Endodermal cell (in vitro differentiated cells): Measurements from ENCODE around the gene C3orf80. TPM values are rescaled to one million over a fixed set of nuclear protein-coding genes. Genes with fewer than 3 reads are reported as not detected.

ENCODE experiments used
- DNase-seq: peaks from one replicate; pipeline ENCODE4 v3.0.0-alpha.2; 2017
- H3K27ac ChIP-seq: 2 replicates; pipeline ENCODE4 v1.5.1; 2013; ENCODE audit warnings: mild to moderate bottlenecking, low read depth, low read length, moderate library complexity
- H3K27me3 ChIP-seq: 2 replicates; pipeline ENCODE4 v1.6.1; 2013; ENCODE audit warnings: mild to moderate bottlenecking, low read length, moderate library complexity; ENCODE audit not compliant: insufficient read depth, control insufficient read depth, poor library complexity, severe bottlenecking
- H3K36me3 ChIP-seq: 2 replicates; pipeline ENCODE4 v1.7.0; 2013; ENCODE audit warnings: mild to moderate bottlenecking, low read length, moderate library complexity; ENCODE audit not compliant: control insufficient read depth, insufficient read depth
- H3K4me1 ChIP-seq: one replicate; pipeline ENCODE4 v1.7.0; 2013; ENCODE audit warnings: low read length; ENCODE audit not compliant: control insufficient read depth, insufficient read depth
- H3K4me3 ChIP-seq: 2 replicates; pipeline ENCODE4 v1.5.1; 2013; ENCODE audit warnings: mild to moderate bottlenecking, low read length, moderate library complexity
- H3K9ac ChIP-seq: 2 replicates; pipeline ENCODE4 v1.6.1; 2013; ENCODE audit warnings: mild to moderate bottlenecking, low read length, moderate library complexity; ENCODE audit not compliant: poor library complexity, severe bottlenecking; ENCODE audit errors: extremely low read depth
- H3K9me3 ChIP-seq: 2 replicates; pipeline ENCODE4 v1.6.1; 2013; ENCODE audit warnings: mild to moderate bottlenecking, low read length, moderate library complexity; ENCODE audit not compliant: control insufficient read depth
- H3K27ac Mint-ChIP-seq: 2 replicates; pipeline ENCODE4 v1.8.0; 2020; ENCODE audit warnings: mixed read lengths
- H3K27me3 Mint-ChIP-seq: 2 replicates; pipeline ENCODE4 v1.8.0; 2021; ENCODE audit warnings: mild to moderate bottlenecking, mixed read lengths; ENCODE audit not compliant: insufficient read depth
- H3K36me3 Mint-ChIP-seq: 2 replicates; pipeline ENCODE4 v1.8.0; 2020; ENCODE audit warnings: low read depth, mixed read lengths
- H3K4me1 Mint-ChIP-seq: 2 replicates; pipeline ENCODE4 v1.8.0; 2020; ENCODE audit warnings: mixed read lengths
- H3K4me3 Mint-ChIP-seq: 2 replicates; pipeline ENCODE4 v1.8.0; 2020; ENCODE audit warnings: mild to moderate bottlenecking, moderate library complexity, mixed read lengths
- H3K9me3 Mint-ChIP-seq: 2 replicates; pipeline ENCODE4 v1.8.0; 2020; ENCODE audit warnings: mild to moderate bottlenecking, mixed read lengths
- WGBS, 2 experiments: methylation state at CpG; one replicate each; pipeline versions ENCODE4 v1.1.5 to v1.1.7; 2013; ENCODE audit warnings: missing lambda C conversion rate in 2 of 2, mixed read lengths in 1 of 2; ENCODE audit not compliant: insufficient coverage in 1 of 2, insufficient read length in 1 of 2; 5-methylcytosine and 5-hydroxymethylcytosine counted together
- total RNA-seq, 2 donors: library from RNA; stranded (reverse); fragmentation: NEBNext Ultra II Directional in 1 of 2; extraction: Animal tissue kit (Norgen Biotek cat#: 25700) in 1 of 2; gene quantifications; 2 replicates in 1 of 2; 3 replicates in 1 of 2; pipeline ENCODE4 v1.2.1, GENCODE V29; 2021
- TF ChIP-seq, protein P1 (sequence below): fragments of 200-600 bp; sonication (generic); conservative IDR thresholded peaks from 2 replicates; pipeline ENCODE4 v1.5.0; 2021; ENCODE audit warnings: antibody characterized with exemption, mild to moderate bottlenecking

C3orf80 gene
- total RNA-seq, 2 donors from 2014 or later = 0.24 TPM; not detected in 1

DNA sequence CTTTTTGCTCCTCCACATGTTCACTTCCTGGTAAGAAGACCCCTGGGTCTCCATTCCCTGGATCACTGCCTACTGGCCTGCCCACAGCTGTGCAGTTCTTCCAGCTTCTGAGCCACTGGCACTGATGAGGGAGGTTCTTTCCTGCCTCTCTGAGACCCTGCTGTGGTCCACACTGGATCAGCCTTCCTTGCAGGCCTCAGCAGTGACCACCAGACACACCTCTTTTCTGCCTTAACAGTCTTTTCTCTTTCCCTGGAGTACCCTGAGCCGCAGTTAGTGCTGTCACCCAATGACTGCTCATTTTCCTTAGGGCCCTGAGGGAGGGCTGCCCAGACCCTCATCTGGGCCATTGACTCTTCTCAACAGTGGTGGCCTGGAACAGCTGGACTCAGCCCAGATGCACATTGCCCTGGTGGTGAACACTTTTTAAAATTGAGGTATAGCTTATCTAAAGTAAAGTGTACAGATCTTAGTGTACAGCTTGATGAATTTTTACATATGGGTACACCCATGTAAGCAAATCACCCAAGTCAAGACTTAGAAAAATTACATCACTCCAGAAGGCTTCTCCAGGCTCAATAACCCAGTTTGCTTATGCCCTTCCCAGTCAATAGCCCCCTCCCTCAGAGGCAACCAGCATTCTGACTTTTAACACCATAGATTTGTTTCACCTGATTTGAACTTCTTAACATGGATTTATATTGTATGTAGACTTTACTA lies 32.8 kb upstream of the C3orf80 start:
- Mint-ChIP-seq H3K36me3 (no peaks in the 10 kb centered on the region), H3K4me3 (no peak overlapping the region), H3K9me3 (no peaks in the 10 kb centered on the region), H3K4me1 (peaks cover 1% of the 10 kb centered on the region), H3K27ac (no peak overlapping the region), H3K27me3 (no peaks in the 10 kb centered on the region)
- Histone ChIP-seq H3K4me1 (peaks cover 6% of the 10 kb centered on the region), H3K27me3 (no peaks in the 10 kb centered on the region), H3K27ac (no peak overlapping the region), H3K36me3 (no peaks in the 10 kb centered on the region), H3K4me3 (no peak overlapping the region), H3K9me3 (no peaks in the 10 kb centered on the region), H3K9ac (no peak overlapping the region)
- TF ChIP-seq, protein P1, sequence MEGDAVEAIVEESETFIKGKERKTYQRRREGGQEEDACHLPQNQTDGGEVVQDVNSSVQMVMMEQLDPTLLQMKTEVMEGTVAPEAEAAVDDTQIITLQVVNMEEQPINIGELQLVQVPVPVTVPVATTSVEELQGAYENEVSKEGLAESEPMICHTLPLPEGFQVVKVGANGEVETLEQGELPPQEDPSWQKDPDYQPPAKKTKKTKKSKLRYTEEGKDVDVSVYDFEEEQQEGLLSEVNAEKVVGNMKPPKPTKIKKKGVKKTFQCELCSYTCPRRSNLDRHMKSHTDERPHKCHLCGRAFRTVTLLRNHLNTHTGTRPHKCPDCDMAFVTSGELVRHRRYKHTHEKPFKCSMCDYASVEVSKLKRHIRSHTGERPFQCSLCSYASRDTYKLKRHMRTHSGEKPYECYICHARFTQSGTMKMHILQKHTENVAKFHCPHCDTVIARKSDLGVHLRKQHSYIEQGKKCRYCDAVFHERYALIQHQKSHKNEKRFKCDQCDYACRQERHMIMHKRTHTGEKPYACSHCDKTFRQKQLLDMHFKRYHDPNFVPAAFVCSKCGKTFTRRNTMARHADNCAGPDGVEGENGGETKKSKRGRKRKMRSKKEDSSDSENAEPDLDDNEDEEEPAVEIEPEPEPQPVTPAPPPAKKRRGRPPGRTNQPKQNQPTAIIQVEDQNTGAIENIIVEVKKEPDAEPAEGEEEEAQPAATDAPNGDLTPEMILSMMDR = no peak
- no peak for DNase-seq
- 98 to 100% methylated on average over 1 of the region's 1 CpG for WGBS, 2 experiments

DNA sequence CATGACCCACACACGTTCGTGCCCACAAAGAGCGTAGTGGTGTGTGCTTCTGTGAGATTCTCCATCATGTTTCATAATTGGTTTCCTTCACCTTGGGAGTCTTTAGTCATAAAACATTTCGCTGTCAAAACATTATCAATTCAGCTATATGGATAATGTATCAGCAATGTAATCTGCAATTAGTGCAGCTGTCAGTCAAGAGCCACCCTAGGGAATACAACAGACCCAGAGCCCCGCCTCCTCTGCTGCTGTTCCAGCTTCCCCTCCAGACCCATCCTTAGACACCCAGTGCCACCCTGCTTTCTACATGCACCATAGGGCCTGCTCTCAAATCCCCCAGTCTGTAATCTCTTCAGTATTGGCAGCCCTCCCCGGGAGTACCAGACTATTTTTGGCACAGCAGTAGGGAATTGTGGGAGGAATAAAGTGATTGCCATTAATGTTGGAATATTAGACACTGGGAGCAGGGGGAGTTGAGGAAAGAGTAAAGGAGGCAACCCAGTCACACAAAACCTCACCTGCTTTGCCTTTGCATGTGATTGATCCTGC lies 31.5 kb upstream of the C3orf80 start:
- no peak overlapping the region for H3K4me3 Mint-ChIP-seq
- H3K27ac Mint-ChIP-seq = no peak overlapping the region
- 93 to 95% methylated on average over 4 to 6 of the region's 6 CpGs for WGBS, 2 experiments

DNA sequence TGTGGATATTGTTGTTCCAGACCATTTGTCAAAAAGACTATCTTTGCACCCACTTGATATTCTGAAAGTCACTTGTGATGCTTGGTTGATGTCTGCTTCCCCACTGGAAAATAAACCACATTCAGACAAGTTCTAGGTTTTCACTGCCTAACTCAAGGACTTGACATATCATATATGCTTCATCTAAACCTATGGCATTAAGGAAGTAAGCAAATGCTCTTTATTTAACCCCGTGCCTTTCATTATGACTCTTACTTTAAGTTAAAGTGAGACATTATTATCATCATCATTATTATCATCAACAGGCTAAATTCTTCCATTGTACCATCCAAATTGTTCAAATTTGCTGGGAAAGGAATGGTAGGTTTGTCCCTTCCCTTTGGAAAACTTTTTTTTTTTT lies 30.8 kb upstream of the C3orf80 start:
- Histone ChIP-seq H3K9me3 (no peaks in the 10 kb centered on the region), H3K4me1 (peaks cover 6% of the 10 kb centered on the region), H3K27me3 (no peaks in the 10 kb centered on the region), H3K9ac (no peak overlapping the region), H3K36me3 (no peaks in the 10 kb centered on the region), H3K4me3 (no peak overlapping the region), H3K27ac (no peak overlapping the region)
- Mint-ChIP-seq H3K4me1 (peaks cover 1% of the 10 kb centered on the region), H3K27me3 (no peaks in the 10 kb centered on the region), H3K27ac (no peak overlapping the region), H3K36me3 (no peaks in the 10 kb centered on the region), H3K4me3 (no peak overlapping the region), H3K9me3 (no peaks in the 10 kb centered on the region)
- TF ChIP-seq, protein P1 = no peak
- no peak for DNase-seq
- 89 to 100% methylated on average over 1 of the region's 1 CpG for WGBS, 2 experiments

More for the DNA sequence above, 31.5 kb upstream of the C3orf80 start:
- no peak overlapping the region for H3K27ac ChIP-seq
- TF ChIP-seq, protein P1 = no peak
- H3K36me3 Mint-ChIP-seq = no peaks in the 10 kb centered on the region
- peaks cover 1% of the 10 kb centered on the region for H3K4me1 Mint-ChIP-seq
- H3K9ac ChIP-seq = no peak overlapping the region
- no peak overlapping the region for H3K4me3 ChIP-seq
- H3K9me3 Mint-ChIP-seq = no peaks in the 10 kb centered on the region
- no peaks in the 10 kb centered on the region for H3K36me3 ChIP-seq
- no peaks in the 10 kb centered on the region for H3K27me3 Mint-ChIP-seq
- no peaks in the 10 kb centered on the region for H3K27me3 ChIP-seq
- no peak for DNase-seq
- no peaks in the 10 kb centered on the region for H3K9me3 ChIP-seq
- peaks cover 6% of the 10 kb centered on the region for H3K4me1 ChIP-seq
